Panc1 (cell line): Measurements from ENCODE around the gene GSS.

Experiments used
- CTCF ChIP-seq: fragments of 450-650 bp; IDR thresholded peaks from 2 replicates; pipeline ENCODE4 v1.5.1; 2017; ENCODE audit warnings: mild to moderate bottlenecking
- POLR2AphosphoS5 ChIP-seq: IDR thresholded peaks from 2 replicates; pipeline ENCODE4 v1.6.1; 2012; ENCODE audit warnings: mild to moderate bottlenecking, low read depth, low read length, moderate library complexity
- SIN3A ChIP-seq: IDR thresholded peaks from 2 replicates; pipeline ENCODE4 v1.6.1; 2012; ENCODE audit warnings: low read depth, mild to moderate bottlenecking, low read length, moderate library complexity, borderline replicate concordance; ENCODE audit not compliant: insufficient read depth
- TCF7L2 ChIP-seq: IDR thresholded peaks from 2 replicates; pipeline ENCODE4 v1.6.1; 2011; ENCODE audit warnings: mild to moderate bottlenecking, low read depth, low read length, inconsistent platforms

GRCh38 chr20:34986311-34987287 is 31.0 kb upstream of the GSS start:
- TF ChIP-seq CTCF (no peak), POLR2AphosphoS5 (no peak), SIN3A (no peak), TCF7L2 (no peak)
